PFSK-1 (cell line): ENCODE results near the gene ACADVL.

Source experiments
- POLR2AphosphoS5 ChIP-seq: IDR thresholded peaks from 2 replicates; pipeline ENCODE4 v1.6.1; 2012; ENCODE audit warnings: low read depth, mild to moderate bottlenecking, control low read depth, low read length, moderate library complexity
- REST ChIP-seq, 2 experiments: IDR thresholded peaks; 2 replicates each; pipeline versions ENCODE4 v1.6.1 to v1.8.0; 2011 to 2012; ENCODE audit warnings: low read depth in 2 of 2, low read length in 2 of 2, control low read depth in 1 of 2, inconsistent platforms in 1 of 2, mild to moderate bottlenecking in 1 of 2, moderate library complexity in 1 of 2; ENCODE audit not compliant: insufficient read depth in 1 of 2
- TAF1 ChIP-seq: IDR thresholded peaks from 2 replicates; pipeline ENCODE4 v1.6.1; 2012; ENCODE audit warnings: low read length, control low read depth, borderline replicate concordance; ENCODE audit not compliant: insufficient read depth

GRCh38 chr17:7204336-7204735 is 15.4 kb upstream of the ACADVL start:
- no peak for TF ChIP-seq TAF1
- TF ChIP-seq REST (IDR thresholded peaks at IDR 0.05; ENCODE audit: insufficient read depth in 1 of 2, low read depth in 2 of 2, low read length in 2 of 2), result no peak
- TF ChIP-seq POLR2AphosphoS5, result no peak
